Epithelial cell of proximal tubule (primary cell): ENCODE measurements around the gene GABRB3. TPM values are rescaled to one million over a fixed set of nuclear protein-coding genes. Genes with fewer than 3 reads are reported as not detected.

Experiments used
- DNase-seq: peaks from one replicate; pipeline ENCODE4 v3.0.0-alpha.2; 2011; ENCODE audit warnings: low read depth
- H3K4me3 ChIP-seq: 2 replicates; pipeline ENCODE4 v1.5.1; 2011; ENCODE audit warnings: low read depth, mild to moderate bottlenecking, low read length
- CTCF ChIP-seq: conservative IDR thresholded peaks from 2 replicates; pipeline ENCODE4 v1.5.1; 2012; ENCODE audit warnings: low read depth, mild to moderate bottlenecking, low read length
- total RNA-seq: library from RNA; depleted of rRNA; stranded (reverse); fragments of >200 nt; gene quantifications from 2 replicates; pipeline ENCODE4 v1.2.3, GENCODE V29; 2015

Gene GABRB3
- total RNA-seq, 1 donor from 2014 or later = 0.58 TPM

DNA sequence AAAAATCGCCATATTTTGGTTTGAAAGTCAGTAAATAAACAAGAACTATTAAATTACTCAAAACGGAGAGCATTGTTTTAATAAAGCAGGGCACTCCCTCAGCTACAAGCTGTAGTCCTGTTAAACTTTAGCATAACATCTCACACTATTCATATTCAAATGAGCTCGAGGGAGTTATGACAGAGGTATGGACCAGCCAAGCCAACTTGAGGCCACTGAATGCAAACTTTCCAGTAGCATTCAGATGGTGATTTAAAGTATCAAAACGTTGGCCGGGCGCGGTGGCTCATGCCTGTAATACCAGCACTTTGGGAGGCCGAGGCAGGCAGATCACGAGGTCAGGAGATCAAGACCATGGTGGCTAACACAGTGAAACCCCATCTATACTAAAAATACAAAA lies 132.9 kb downstream of the GABRB3 start:
- DNase-seq = no peak
- H3K4me3 ChIP-seq = no peak overlapping the region
- no peak for TF ChIP-seq CTCF

DNA sequence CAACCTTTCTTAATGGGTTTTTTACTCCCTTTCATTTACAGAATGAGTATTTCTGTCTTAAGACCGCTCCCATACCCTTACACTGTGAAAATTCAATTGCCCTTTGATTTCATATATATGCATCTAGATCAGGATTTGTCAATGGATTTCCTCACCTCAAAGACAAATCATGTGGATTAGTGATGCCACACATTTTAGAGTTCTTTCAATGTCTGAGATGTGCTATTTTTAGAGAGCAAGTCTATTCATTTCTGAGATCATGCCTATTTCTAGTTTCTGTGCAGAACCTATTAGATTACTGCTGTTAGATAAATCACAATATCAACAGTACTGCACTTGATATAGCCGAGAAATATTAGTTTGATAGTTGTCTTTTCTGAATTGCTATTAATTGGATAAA lies 137.3 kb downstream of the GABRB3 start:
- DNase-seq = no peak
- no peak overlapping the region for H3K4me3 ChIP-seq
- no peak for TF ChIP-seq CTCF

GRCh38 chr15:26635105-26635504 lies 137.8 kb downstream of the GABRB3 start:
- no peak for DNase-seq
- H3K4me3 ChIP-seq = no peak overlapping the region
- no peak for TF ChIP-seq CTCF

DNA sequence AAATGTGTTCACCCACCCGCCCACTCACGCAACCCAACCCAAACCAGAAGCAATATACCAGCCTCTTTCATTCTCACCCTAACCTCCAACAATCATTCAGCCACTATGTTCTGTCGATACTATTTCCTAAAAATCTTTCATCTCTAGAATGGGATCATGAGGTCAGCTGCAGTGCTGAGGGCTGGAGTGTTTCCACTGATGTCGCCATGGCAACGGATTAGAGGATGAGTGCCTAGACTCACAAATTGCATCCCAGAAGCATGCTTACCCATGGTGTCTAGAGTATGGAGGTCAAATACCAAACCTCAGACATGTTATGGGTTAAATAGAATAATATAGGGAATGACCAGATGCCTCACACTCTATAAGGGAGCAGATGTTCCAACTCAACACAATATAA lies 138.5 kb downstream of the GABRB3 start:
- TF ChIP-seq CTCF = no peak
- no peak for DNase-seq
- no peak overlapping the region for H3K4me3 ChIP-seq

DNA sequence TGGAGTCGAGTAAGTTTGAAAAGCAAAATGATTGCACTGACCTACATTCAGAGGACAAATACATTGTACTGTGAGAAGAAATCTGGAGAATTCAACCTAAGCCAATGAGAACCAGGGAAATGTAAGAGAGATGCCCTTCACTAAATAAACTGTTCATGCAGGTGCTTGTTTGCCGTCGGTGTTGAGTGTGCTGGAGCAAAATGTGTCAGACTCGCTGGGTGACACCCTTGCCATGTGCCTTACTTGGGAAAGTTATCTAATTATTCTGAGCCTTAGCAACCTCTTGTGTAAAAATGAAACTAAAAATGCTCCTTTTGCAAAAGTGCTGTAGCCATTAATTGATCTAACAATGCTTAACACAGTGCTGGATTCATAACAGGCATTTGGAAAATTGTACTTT lies 140.4 kb downstream of the GABRB3 start:
- no peak for DNase-seq
- no peak overlapping the region for H3K4me3 ChIP-seq
- TF ChIP-seq CTCF = no peak

DNA sequence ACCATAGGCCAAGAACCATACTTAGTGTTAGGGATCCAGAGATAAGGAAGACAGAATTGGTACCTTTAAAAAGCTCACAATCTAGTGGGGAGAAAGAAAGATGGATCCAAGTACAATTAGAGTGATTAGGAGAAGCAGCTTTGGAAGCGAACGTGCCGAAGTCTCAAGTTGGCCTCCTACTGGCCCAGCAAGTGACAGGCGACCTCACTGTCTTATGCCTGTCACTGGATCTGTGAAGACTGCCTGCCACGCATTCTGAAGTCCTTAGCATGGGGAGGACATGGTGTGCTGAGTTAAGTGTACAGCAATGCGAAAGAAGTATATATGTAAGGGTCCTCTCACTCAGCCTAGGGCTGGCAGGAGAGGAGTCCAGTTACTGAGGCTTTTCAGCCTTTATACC lies 141.0 kb downstream of the GABRB3 start:
- TF ChIP-seq CTCF = no peak
- no peak overlapping the region for H3K4me3 ChIP-seq
- DNase-seq = no peak

GRCh38 chr15:26630857-26631256 lies 142.0 kb downstream of the GABRB3 start:
- no peak for TF ChIP-seq CTCF
- no peak overlapping the region for H3K4me3 ChIP-seq
- DNase-seq = no peak
